ENCODE measurements around the gene RFC1.
A peak's percentile ranks its signal among the peaks of the same experiment; 100 is the strongest.

The RFC1 gene

GRCh38 chr4:39349326-39349725 lies 16.8 kb downstream of the RFC1 start:
- DNase-seq = no peak

- DNase-seq = no peak
These were observed 17.5 kb downstream of the RFC1 start for GRCh38 chr4:39348371-39349315.

- DNase-seq = no peak
These were observed 19.2 kb downstream of the RFC1 start for GRCh38 chr4:39346856-39347519.

GRCh38 chr4:39342731-39343130 lies 23.4 kb downstream of the RFC1 start:
- no peak for DNase-seq

GRCh38 chr4:39341075-39341725 lies 25.0 kb downstream of the RFC1 start:
- no peak for DNase-seq

GRCh38 chr4:39339968-39340367 lies 26.2 kb downstream of the RFC1 start:
- DNase-seq = no peak

GRCh38 chr4:39337841-39338240 lies 28.3 kb downstream of the RFC1 start:
- DNase-seq = no peak

GRCh38 chr4:39335566-39335965 lies 30.6 kb downstream of the RFC1 start:
- DNase-seq = no peak

GRCh38 chr4:39331191-39331590 lies 35.0 kb downstream of the RFC1 start:
- no peak for DNase-seq

GRCh38 chr4:39330353-39330752 lies 35.8 kb downstream of the RFC1 start:
- DNase-seq = no peak

- no peak for DNase-seq
These were observed 39.6 kb downstream of the RFC1 start for GRCh38 chr4:39326468-39326977.

GRCh38 chr4:39324897-39325613 lies 41.1 kb downstream of the RFC1 start:
- no peak for DNase-seq

- DNase-seq = peak in 1 of 2 donors; percentile 71
These were observed 41.7 kb downstream of the RFC1 start for GRCh38 chr4:39324446-39324845.

- no peak for DNase-seq
These were observed 42.3 kb downstream of the RFC1 start for GRCh38 chr4:39323821-39324220.

GRCh38 chr4:39320381-39321115 lies 45.6 kb downstream of the RFC1 start:
- no peak for DNase-seq

GRCh38 chr4:39319676-39320075 lies 46.5 kb downstream of the RFC1 start:
- no peak for DNase-seq

GRCh38 chr4:39312816-39313215 lies 53.3 kb downstream of the RFC1 start:
- DNase-seq = no peak

GRCh38 chr4:39308611-39309010 lies 57.6 kb downstream of the RFC1 start:
- DNase-seq = no peak

GRCh38 chr4:39305912-39306677 lies 60.1 kb downstream of the RFC1 start:
- no peak for DNase-seq

GRCh38 chr4:39304651-39305050 lies 61.5 kb downstream of the RFC1 start:
- no peak for DNase-seq

GRCh38 chr4:39303871-39304270 lies 62.3 kb downstream of the RFC1 start:
- DNase-seq = no peak

All from hippocampal formation (tissue), 2 donors.